Measurements from ENCODE around the gene MEF2C.

Gene MEF2C

GRCh38 chr5:88823201-88823600 is 59.8 kb downstream of the MEF2C start:
- peaks cover 100% of the 10 kb centered on the region for H3K4me1 ChIP-seq (ENCODE audit: insufficient read depth, low read length, severe bottlenecking)
- H3K9ac ChIP-seq (ENCODE audit: low read length): peak overlapping the region; percentile 66
- H3F3A ChIP-seq (ENCODE audit: insufficient read depth, low read length): 0 out of 2 replicates have a peak, but pooled peaks cover 2% of the 10 kb centered on the region
- peak overlapping the region; percentile 59 for H3K4me2 ChIP-seq (ENCODE audit: low read length)
- peaks cover 31% of the 10 kb centered on the region for H3K36me3 ChIP-seq (ENCODE audit: insufficient read depth, low read length)
- peak overlapping the region; percentile 97 for H3K27ac ChIP-seq (ENCODE audit: low read depth, low read length, poor library complexity, severe bottlenecking)
- no peaks in the 10 kb centered on the region for H4K20me1 ChIP-seq (ENCODE audit: insufficient read depth, low read length)
- H3K27me3 ChIP-seq (ENCODE audit: insufficient read depth, low read length): no peaks in the 10 kb centered on the region
- TF ChIP-seq CTCF (IDR thresholded peaks at IDR 0.05; ENCODE audit: low read length): no peak
- no peak for TF ChIP-seq EZH2 (IDR thresholded peaks at IDR 0.05; ENCODE audit: borderline replicate concordance, low read length)
- no peaks in the 10 kb centered on the region for H3K9me3 ChIP-seq (ENCODE audit: low read length)
- H3K4me3 ChIP-seq (ENCODE audit: low read depth, low read length, poor library complexity, severe bottlenecking): peak overlapping the region; percentile 59
- H2AFZ ChIP-seq (ENCODE audit: low read length): no peak overlapping the region
- peaks cover 65% of the 10 kb centered on the region for H3K79me2 ChIP-seq (ENCODE audit: insufficient read depth, low read length)
- H3K9me2 ChIP-seq (ENCODE audit: low read depth, low read length): no peaks in the 10 kb centered on the region

GRCh38 chr5:88821161-88821560 is 61.8 kb downstream of the MEF2C start:
- Histone ChIP-seq H3K27ac (ENCODE audit: low read depth, low read length, poor library complexity, severe bottlenecking) (peak overlapping the region; percentile 97), H3K4me3 (ENCODE audit: low read depth, low read length, poor library complexity, severe bottlenecking) (peak overlapping the region; percentile 59), H3F3A (ENCODE audit: insufficient read depth, low read length) (no peaks in the 10 kb centered on the region), H2AFZ (ENCODE audit: low read length) (no peak overlapping the region), H3K79me2 (ENCODE audit: insufficient read depth, low read length) (peaks cover 85% of the 10 kb centered on the region), H3K9ac (ENCODE audit: low read length) (peak overlapping the region; percentile 46), H3K9me2 (ENCODE audit: low read depth, low read length) (no peaks in the 10 kb centered on the region), H3K4me2 (ENCODE audit: low read length) (peak overlapping the region; percentile 59), H3K36me3 (ENCODE audit: insufficient read depth, low read length) (peaks cover 37% of the 10 kb centered on the region), H3K4me1 (ENCODE audit: insufficient read depth, low read length, severe bottlenecking) (peaks cover 100% of the 10 kb centered on the region), H4K20me1 (ENCODE audit: insufficient read depth, low read length) (no peaks in the 10 kb centered on the region), H3K9me3 (ENCODE audit: low read length) (no peaks in the 10 kb centered on the region), H3K27me3 (ENCODE audit: insufficient read depth, low read length) (no peaks in the 10 kb centered on the region)
- no peak for TF ChIP-seq EZH2 (IDR thresholded peaks at IDR 0.05; ENCODE audit: borderline replicate concordance, low read length)
- no peak; the same call in 1 of the 2 replicates for TF ChIP-seq CTCF (IDR thresholded peaks at IDR 0.05; ENCODE audit: low read length)

GRCh38 chr5:88820581-88820980 is 62.4 kb downstream of the MEF2C start:
- Histone ChIP-seq H3K4me1 (ENCODE audit: insufficient read depth, low read length, severe bottlenecking) (peaks cover 100% of the 10 kb centered on the region), H3K9ac (ENCODE audit: low read length) (peak overlapping the region; percentile 46), H3K9me3 (ENCODE audit: low read length) (no peaks in the 10 kb centered on the region)

More at GRCh38 chr5:88820581-88820980, 62.4 kb downstream of the MEF2C start:
- Histone ChIP-seq H4K20me1 (ENCODE audit: insufficient read depth, low read length) (no peaks in the 10 kb centered on the region), H3F3A (ENCODE audit: insufficient read depth, low read length) (no peaks in the 10 kb centered on the region), H3K79me2 (ENCODE audit: insufficient read depth, low read length) (peaks cover 85% of the 10 kb centered on the region), H3K36me3 (ENCODE audit: insufficient read depth, low read length) (peaks cover 43% of the 10 kb centered on the region), H3K4me3 (ENCODE audit: low read depth, low read length, poor library complexity, severe bottlenecking) (peak overlapping the region; percentile 59), H3K27me3 (ENCODE audit: insufficient read depth, low read length) (no peaks in the 10 kb centered on the region), H3K4me2 (ENCODE audit: low read length) (peak overlapping the region; percentile 59), H3K27ac (ENCODE audit: low read depth, low read length, poor library complexity, severe bottlenecking) (peak overlapping the region; percentile 97), H3K9me2 (ENCODE audit: low read depth, low read length) (no peaks in the 10 kb centered on the region), H2AFZ (ENCODE audit: low read length) (no peak overlapping the region)
- TF ChIP-seq CTCF (IDR thresholded peaks at IDR 0.05; ENCODE audit: low read length): no peak
- TF ChIP-seq EZH2 (IDR thresholded peaks at IDR 0.05; ENCODE audit: borderline replicate concordance, low read length): no peak
